Activated CD8-positive, alpha-beta memory T cell treated with anti-CD3 and anti-CD28 coated beads for 4 hours (primary cell): ENCODE data around the gene SCARB1.
"Not testable (repeated sequence)": the region's sequence is repeated elsewhere in the genome, so short reads cannot be mapped to it uniquely, and the experiment has no call there.

Source experiments
- DNase-seq, 2 donors: peaks; one replicate each; pipeline ENCODE4 v3.0.0-alpha.2; 2020; ENCODE audit warnings: low read depth in 2 of 2

SCARB1 gene

GRCh38 chr12:124863416-124864325 lies at the start of gene SCARB1:
SCARB1 (minus strand) TSS chr12:124863864; CDS start chr12:124863720, 144 bp downstream.
- DNase-seq, result peak; percentile 58 to 59

- DNase-seq, result not testable (repeated sequence)
Measured at GRCh38 chr12:124912529-124913287, 49.0 kb upstream of the SCARB1 start.

- not testable (repeated sequence) for DNase-seq
Measured at GRCh38 chr12:124911521-124911920, 47.9 kb upstream of the SCARB1 start.

- DNase-seq, result no peak
Measured at GRCh38 chr12:124910561-124911478, 47.2 kb upstream of the SCARB1 start.

- no peak for DNase-seq
Measured at GRCh38 chr12:124909831-124910560, 46.3 kb upstream of the SCARB1 start.

- peak; percentile 79 to 83 for DNase-seq
Measured at GRCh38 chr12:124906606-124907261, 43.1 kb upstream of the SCARB1 start.

GRCh38 chr12:124904306-124905098 lies 40.8 kb upstream of the SCARB1 start:
- DNase-seq, result no peak

- DNase-seq, result no peak
Measured at GRCh38 chr12:124902916-124903315, 39.3 kb upstream of the SCARB1 start.

GRCh38 chr12:124901003-124901402 lies 37.3 kb upstream of the SCARB1 start:
- DNase-seq, result no peak

- not testable (repeated sequence) for DNase-seq
Measured at GRCh38 chr12:124900345-124900795, 36.7 kb upstream of the SCARB1 start.

GRCh38 chr12:124898923-124899294 lies 35.2 kb upstream of the SCARB1 start:
- no peak for DNase-seq

- DNase-seq, result peak; percentile 20 to 49
Measured at GRCh38 chr12:124898200-124898922, 34.7 kb upstream of the SCARB1 start.

- no peak for DNase-seq
Measured at GRCh38 chr12:124896461-124896860, 32.8 kb upstream of the SCARB1 start.

GRCh38 chr12:124893792-124894516 lies 30.3 kb upstream of the SCARB1 start:
- DNase-seq, result no peak

GRCh38 chr12:124888260-124888659 lies 24.6 kb upstream of the SCARB1 start:
- no peak for DNase-seq

GRCh38 chr12:124887766-124888165 lies 24.1 kb upstream of the SCARB1 start:
- DNase-seq, result not testable (repeated sequence)

- no peak for DNase-seq
Measured at GRCh38 chr12:124884587-124885438, 21.1 kb upstream of the SCARB1 start.
